KMS-11 (cell line): ENCODE results near the gene FH.

Experiments
- H2AFZ ChIP-seq: fragments of 200-600 bp; sonication (generic); 2 replicates; pipeline ENCODE4 v1.6.1; 2016; ENCODE audit warnings: antibody characterized with exemption, mixed run types, low read depth
- H3K27ac ChIP-seq: fragments of 200-600 bp; sonication (generic); 2 replicates; pipeline ENCODE4 v1.6.1; 2016; ENCODE audit warnings: mild to moderate bottlenecking, mixed run types
- H3K27me3 ChIP-seq: fragments of 200-600 bp; sonication (generic); 2 replicates; pipeline ENCODE4 v1.6.1; 2017; ENCODE audit warnings: mild to moderate bottlenecking, low read depth, mixed run types, moderate library complexity; ENCODE audit not compliant: insufficient read depth
- H3K36me3 ChIP-seq: fragments of 200-600 bp; sonication (generic); 2 replicates; pipeline ENCODE4 v1.6.1; 2017; ENCODE audit warnings: mild to moderate bottlenecking, mixed run types; ENCODE audit not compliant: insufficient read depth
- H3K4me1 ChIP-seq: fragments of 200-600 bp; sonication (generic); 2 replicates; pipeline ENCODE4 v1.6.1; 2016; ENCODE audit warnings: mild to moderate bottlenecking, low read depth, mixed run types; ENCODE audit not compliant: poor library complexity, severe bottlenecking
- H3K4me2 ChIP-seq: fragments of 200-600 bp; sonication (generic); 2 replicates; pipeline ENCODE4 v1.7.0; 2016; ENCODE audit warnings: mild to moderate bottlenecking, mixed run types
- H3K4me3 ChIP-seq: fragments of 200-600 bp; sonication (generic); IDR thresholded peaks from 2 replicates; pipeline ENCODE4 v1.6.1; 2017; ENCODE audit warnings: low read depth, low read length, mixed read lengths; ENCODE audit not compliant: insufficient read depth
- H3K79me2 ChIP-seq: fragments of 200-600 bp; sonication (generic); 2 replicates; pipeline ENCODE4 v1.6.1; 2016; ENCODE audit warnings: low read depth, mixed run types; ENCODE audit not compliant: insufficient read depth
- H3K9ac ChIP-seq: fragments of 200-600 bp; sonication (generic); 2 replicates; pipeline ENCODE4 v1.6.1; 2016; ENCODE audit warnings: mild to moderate bottlenecking, mixed run types
- H4K20me1 ChIP-seq: fragments of 200-600 bp; sonication (generic); 2 replicates; pipeline ENCODE4 v1.6.1; 2016; ENCODE audit warnings: mild to moderate bottlenecking, mixed run types; ENCODE audit not compliant: insufficient read depth
- CTCF ChIP-seq: fragments of 200-600 bp; sonication (generic); conservative IDR thresholded peaks from 2 replicates; pipeline ENCODE4 v1.6.1; 2017; ENCODE audit warnings: low read depth, mild to moderate bottlenecking, antibody characterized with exemption, low read length, moderate library complexity, mixed read lengths

The FH gene

GRCh38 chr1:241465673-241466072 lies 53.9 kb downstream of the FH start:
- no peak overlapping the region for H3K9ac ChIP-seq
- no peak overlapping the region for H2AFZ ChIP-seq
- no peaks in the 10 kb centered on the region for H3K79me2 ChIP-seq
- no peaks in the 10 kb centered on the region for H3K27me3 ChIP-seq
- no peak overlapping the region for H3K4me3 ChIP-seq
- no peak overlapping the region for H3K27ac ChIP-seq
- H4K20me1 ChIP-seq = no peaks in the 10 kb centered on the region
- no peak for TF ChIP-seq CTCF
- H3K36me3 ChIP-seq = no peaks in the 10 kb centered on the region
- H3K4me1 ChIP-seq = no peaks in the 10 kb centered on the region
- no peak overlapping the region for H3K4me2 ChIP-seq

GRCh38 chr1:241464985-241465384 lies 54.6 kb downstream of the FH start:
- Histone ChIP-seq H3K36me3 (no peaks in the 10 kb centered on the region), H3K4me3 (no peak overlapping the region), H4K20me1 (no peaks in the 10 kb centered on the region), H3K79me2 (no peaks in the 10 kb centered on the region), H3K4me2 (no peak overlapping the region), H3K27ac (no peak overlapping the region), H3K4me1 (no peaks in the 10 kb centered on the region), H2AFZ (no peak overlapping the region), H3K27me3 (no peaks in the 10 kb centered on the region), H3K9ac (no peak overlapping the region)
- TF ChIP-seq CTCF = no peak

GRCh38 chr1:241462391-241462790 lies 57.2 kb downstream of the FH start:
- Histone ChIP-seq H3K27me3 (no peaks in the 10 kb centered on the region), H3K36me3 (no peaks in the 10 kb centered on the region), H3K9ac (no peak overlapping the region), H2AFZ (no peak overlapping the region), H3K79me2 (no peaks in the 10 kb centered on the region), H3K27ac (no peak overlapping the region), H3K4me1 (no peaks in the 10 kb centered on the region), H3K4me2 (no peak overlapping the region), H4K20me1 (no peaks in the 10 kb centered on the region), H3K4me3 (no peak overlapping the region)
- TF ChIP-seq CTCF = no peak

GRCh38 chr1:241460098-241460873 lies 59.3 kb downstream of the FH start:
- Histone ChIP-seq H3K79me2 (no peaks in the 10 kb centered on the region), H3K4me1 (no peaks in the 10 kb centered on the region), H3K27ac (no peak overlapping the region), H3K4me2 (no peak overlapping the region), H2AFZ (no peak overlapping the region), H3K4me3 (no peak overlapping the region), H3K9ac (no peak overlapping the region), H3K27me3 (no peaks in the 10 kb centered on the region), H3K36me3 (no peaks in the 10 kb centered on the region), H4K20me1 (no peaks in the 10 kb centered on the region)
- TF ChIP-seq CTCF = no peak
